SU-DHL-6 (cell line): Measurements from ENCODE around the gene BRI3BP.

ENCODE experiments used
- H2AFZ ChIP-seq: fragments of 200-600 bp; sonication (generic); 2 replicates; pipeline ENCODE4 v1.6.1; 2014; ENCODE audit warnings: low read depth, mild to moderate bottlenecking, moderate library complexity, mixed read lengths, antibody characterized with exemption, low read length; ENCODE audit not compliant: severe bottlenecking
- H3F3A ChIP-seq: fragments of 200-600 bp; shearing (Covaris generic); 2 replicates; pipeline ENCODE4 v1.6.0; 2016; ENCODE audit warnings: antibody characterized with exemption, mild to moderate bottlenecking; ENCODE audit not compliant: insufficient read depth
- H3K27ac ChIP-seq: fragments of 200-600 bp; sonication (generic); 2 replicates; pipeline ENCODE4 v1.5.1; 2016; ENCODE audit warnings: low read depth, mild to moderate bottlenecking, low read length, moderate library complexity, mixed read lengths
- H3K27me3 ChIP-seq: fragments of 200-600 bp; sonication (generic), shearing (Covaris generic); 2 replicates; pipeline ENCODE4 v1.6.0; 2014; ENCODE audit warnings: mild to moderate bottlenecking, low read length
- H3K36me3 ChIP-seq: fragments of 200-600 bp; sonication (generic); 2 replicates; pipeline ENCODE4 v1.6.1; 2014; ENCODE audit warnings: mild to moderate bottlenecking, low read length, mixed read lengths
- H3K4me2 ChIP-seq: fragments of 300-600, 200-600 bp; shearing (Covaris generic), sonication (generic); 2 replicates; pipeline ENCODE4 v1.6.0; 2014; ENCODE audit warnings: low read length, low read depth, mild to moderate bottlenecking; ENCODE audit not compliant: poor library complexity, severe bottlenecking
- H3K4me3 ChIP-seq: fragments of 200-600 bp; sonication (generic); 2 replicates; pipeline ENCODE4 v1.5.1; 2014; ENCODE audit warnings: antibody characterized with exemption, low read length, mild to moderate bottlenecking, mixed read lengths; ENCODE audit not compliant: insufficient read depth, poor library complexity, severe bottlenecking
- H3K79me2 ChIP-seq: fragments of 200-600 bp; sonication (generic); 2 replicates; pipeline ENCODE4 v1.6.1; 2014; ENCODE audit warnings: mild to moderate bottlenecking, low read length, moderate library complexity; ENCODE audit not compliant: insufficient read depth
- H3K9ac ChIP-seq: fragments of 200-600 bp; sonication (generic); 2 replicates; pipeline ENCODE4 v1.7.0; 2014; ENCODE audit warnings: mild to moderate bottlenecking, low read length
- H3K9me2 ChIP-seq: fragments of 200-600 bp; sonication (generic); replicated peaks from 2 replicates; pipeline ENCODE4 v1.6.1; 2014; ENCODE audit warnings: low read length; ENCODE audit not compliant: insufficient read depth
- H3K9me3 ChIP-seq: fragments of 200-600 bp; sonication (generic); 2 replicates; pipeline ENCODE4 v1.6.1; 2014; ENCODE audit warnings: low read length, mixed read lengths; ENCODE audit not compliant: insufficient read depth
- H4K20me1 ChIP-seq: fragments of 200-600 bp; sonication (generic); 2 replicates; pipeline ENCODE4 v1.6.1; 2014; ENCODE audit warnings: low read depth, mild to moderate bottlenecking, antibody characterized with exemption, low read length, moderate library complexity, mixed read lengths
- CTCF ChIP-seq: fragments of 200-600 bp; sonication (generic); IDR thresholded peaks from one replicate; pipeline ENCODE4 v1.5.1; 2017; ENCODE audit warnings: antibody characterized with exemption, mild to moderate bottlenecking, low read length, moderate library complexity; ENCODE audit not compliant: insufficient read depth, poor library complexity, severe bottlenecking
- EZH2phosphoT487 ChIP-seq: fragments of 200-600 bp; sonication (generic), shearing (Covaris generic); conservative IDR thresholded peaks from 2 replicates; pipeline ENCODE4 v1.6.1; 2018; ENCODE audit warnings: mild to moderate bottlenecking, antibody characterized with exemption, low read length, moderate library complexity, mixed read lengths

BRI3BP gene

DNA sequence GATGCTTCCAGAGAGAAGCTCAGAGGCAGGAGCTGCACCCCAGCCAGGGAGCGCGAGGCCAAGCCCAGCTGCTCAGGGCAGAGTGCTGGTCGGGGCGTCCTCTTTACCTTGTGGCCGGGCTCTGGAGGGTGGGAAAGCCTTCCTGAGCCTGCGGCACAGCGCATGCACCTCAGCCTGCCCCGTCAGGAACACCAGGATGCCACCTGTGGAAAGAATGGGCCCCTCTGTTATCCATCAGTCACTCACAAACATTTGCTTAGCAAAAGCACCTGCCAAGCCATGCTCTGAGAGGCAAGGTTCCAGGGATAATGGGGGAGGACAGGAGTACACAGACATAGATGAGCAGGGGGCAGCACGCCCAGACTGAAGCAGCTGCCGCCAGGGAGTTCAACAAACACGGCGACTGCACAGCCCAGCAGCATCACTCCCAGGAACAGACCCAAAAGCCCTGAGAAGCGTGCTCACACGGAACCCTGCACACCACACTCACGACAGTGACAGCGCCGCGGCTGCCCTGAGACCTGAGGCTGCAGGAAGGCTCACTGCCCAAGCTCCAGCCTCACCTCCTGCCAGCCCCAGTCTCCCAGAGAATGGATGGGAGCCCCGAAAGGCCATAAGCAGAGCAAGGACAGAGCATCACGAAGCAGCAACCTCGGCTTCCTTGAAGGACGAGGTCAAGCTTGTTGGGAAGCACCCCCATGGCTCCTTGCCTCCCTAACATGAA, 26.3 kb upstream of the BRI3BP start:
- peaks cover 4% of the 10 kb centered on the region; the same call in 1 of the 2 replicates for H3K36me3 ChIP-seq

GRCh38 chr12:124968656-124969055, 24.8 kb upstream of the BRI3BP start:
- H3K36me3 ChIP-seq: no peaks in the 10 kb centered on the region
- H3K9me3 ChIP-seq: no peaks in the 10 kb centered on the region
- no peaks in the 10 kb centered on the region for H3F3A ChIP-seq
- H3K27me3 ChIP-seq: no peaks in the 10 kb centered on the region
- no peak overlapping the region for H3K4me2 ChIP-seq
- TF ChIP-seq EZH2phosphoT487: no peak
- TF ChIP-seq CTCF: no peak
- no peaks in the 10 kb centered on the region for H3K9me2 ChIP-seq
- H3K9ac ChIP-seq: no peak overlapping the region
- H3K27ac ChIP-seq: no peak overlapping the region
- no peak overlapping the region for H2AFZ ChIP-seq
- H3K79me2 ChIP-seq: no peaks in the 10 kb centered on the region
- no peak overlapping the region for H3K4me3 ChIP-seq
- no peaks in the 10 kb centered on the region for H4K20me1 ChIP-seq

More for the DNA sequence above, 26.3 kb upstream of the BRI3BP start:
- no peaks in the 10 kb centered on the region for H4K20me1 ChIP-seq
- H3K4me2 ChIP-seq: no peak overlapping the region
- H3K27me3 ChIP-seq: no peaks in the 10 kb centered on the region
- no peak overlapping the region for H2AFZ ChIP-seq
- H3F3A ChIP-seq: no peaks in the 10 kb centered on the region
- no peak overlapping the region for H3K4me3 ChIP-seq
- H3K27ac ChIP-seq: no peak overlapping the region
- TF ChIP-seq EZH2phosphoT487: no peak
- no peak for TF ChIP-seq CTCF
- no peaks in the 10 kb centered on the region for H3K79me2 ChIP-seq
- no peaks in the 10 kb centered on the region for H3K9me3 ChIP-seq
- H3K9me2 ChIP-seq: no peaks in the 10 kb centered on the region
- no peak overlapping the region for H3K9ac ChIP-seq

- TF ChIP-seq CTCF (no peak), EZH2phosphoT487 (no peak)
- Histone ChIP-seq H3K4me3 (no peak overlapping the region), H3K79me2 (no peaks in the 10 kb centered on the region), H3K9ac (no peak overlapping the region), H2AFZ (no peak overlapping the region), H3K4me2 (no peak overlapping the region), H3K9me2 (no peaks in the 10 kb centered on the region), H3K9me3 (no peaks in the 10 kb centered on the region), H3K36me3 (no peaks in the 10 kb centered on the region), H4K20me1 (no peaks in the 10 kb centered on the region), H3K27me3 (no peaks in the 10 kb centered on the region), H3F3A (no peaks in the 10 kb centered on the region), H3K27ac (no peak overlapping the region)
Observed at GRCh38 chr12:124970647-124971402, 22.6 kb upstream of the BRI3BP start.
